Fibroblast of villous mesenchyme (primary cell): ENCODE data around the gene ABLIM2. TPM values are rescaled to one million over a fixed set of nuclear protein-coding genes. Genes with fewer than 3 reads are reported as not detected.

Experiments used
- DNase-seq: peaks from one replicate; pipeline ENCODE4 v3.0.0-alpha.2; 2010; ENCODE audit warnings: low read depth
- H3K4me3 ChIP-seq: 2 replicates; pipeline ENCODE4 v1.5.1; 2011; ENCODE audit warnings: low read depth, mild to moderate bottlenecking, low read length
- CTCF ChIP-seq: IDR thresholded peaks from 2 replicates; pipeline ENCODE4 v1.5.1; 2012; ENCODE audit warnings: low read depth, mild to moderate bottlenecking, low read length; ENCODE audit not compliant: insufficient read depth
- total RNA-seq: library from RNA; depleted of rRNA; stranded (reverse); fragments of >200 nt; gene quantifications from 2 replicates; pipeline ENCODE4 v1.2.3, GENCODE V29; 2012

ABLIM2 gene
- total RNA-seq, 1 donor = under 0.01 TPM

- TF ChIP-seq CTCF = no peak
- no peak overlapping the region for H3K4me3 ChIP-seq
- DNase-seq = no peak
Measured at GRCh38 chr4:8148159-8148558, 10.5 kb downstream of the ABLIM2 start.

DNA sequence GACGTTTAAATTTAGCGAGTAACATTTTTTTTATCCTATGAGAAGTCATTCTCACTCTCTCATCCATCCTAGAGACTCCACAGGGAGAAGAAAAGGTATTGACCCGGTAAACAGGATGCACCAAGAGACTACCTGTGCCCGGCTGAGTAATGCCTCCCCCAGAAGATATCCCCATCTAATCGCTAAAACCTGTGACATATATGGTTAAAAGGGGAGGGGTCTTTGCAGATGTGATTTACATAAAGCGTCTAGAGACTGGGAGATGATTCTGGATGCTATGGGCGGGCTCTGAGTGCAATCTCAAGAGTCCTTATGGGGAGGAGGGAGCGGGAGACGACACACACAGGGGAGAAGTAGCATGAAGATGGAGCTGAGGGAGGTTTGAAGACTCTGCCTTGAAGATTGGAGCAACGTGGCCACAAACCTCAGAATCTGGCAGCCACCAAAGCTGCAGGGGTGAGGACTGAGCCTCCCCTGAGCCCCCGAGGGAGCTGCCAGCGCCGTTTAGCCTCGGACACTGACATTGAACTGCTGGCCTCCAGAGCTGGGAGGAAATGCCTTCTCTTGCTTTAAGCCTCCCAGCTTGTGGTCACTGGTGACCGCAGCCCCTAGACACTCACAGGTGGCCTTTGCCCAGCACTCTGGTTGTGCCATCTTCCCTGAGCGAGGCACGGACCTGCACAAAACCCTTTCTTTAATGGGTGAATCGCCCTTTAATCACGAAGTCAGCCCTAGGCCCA, 11.2 kb downstream of the ABLIM2 start:
- DNase-seq = no peak
- TF ChIP-seq CTCF = no peak
- no peak overlapping the region for H3K4me3 ChIP-seq

DNA sequence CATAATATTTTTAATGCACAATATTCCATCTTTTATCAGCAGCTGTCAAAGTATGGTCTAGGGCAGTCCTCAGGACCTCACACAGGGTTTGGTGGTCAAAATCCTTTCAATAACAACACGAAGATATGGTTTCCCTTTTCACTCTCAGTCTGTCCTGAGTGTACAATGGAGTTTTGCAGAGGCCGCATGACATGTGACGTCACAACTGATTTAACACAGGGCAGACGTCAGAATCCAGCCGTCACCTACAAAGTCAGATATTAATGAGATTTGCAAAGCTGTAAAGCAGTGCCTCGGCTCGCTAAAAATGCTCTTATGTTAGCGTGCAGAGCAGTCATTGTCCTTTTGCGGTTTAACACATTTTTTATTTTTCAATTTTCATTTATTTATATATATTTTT, 12.5 kb downstream of the ABLIM2 start:
- no peak for DNase-seq
- no peak for TF ChIP-seq CTCF
- no peak overlapping the region for H3K4me3 ChIP-seq

GRCh38 chr4:8144359-8144758, 14.3 kb downstream of the ABLIM2 start:
- no peak for TF ChIP-seq CTCF
- no peak overlapping the region for H3K4me3 ChIP-seq
- peak; percentile 4 for DNase-seq

DNA sequence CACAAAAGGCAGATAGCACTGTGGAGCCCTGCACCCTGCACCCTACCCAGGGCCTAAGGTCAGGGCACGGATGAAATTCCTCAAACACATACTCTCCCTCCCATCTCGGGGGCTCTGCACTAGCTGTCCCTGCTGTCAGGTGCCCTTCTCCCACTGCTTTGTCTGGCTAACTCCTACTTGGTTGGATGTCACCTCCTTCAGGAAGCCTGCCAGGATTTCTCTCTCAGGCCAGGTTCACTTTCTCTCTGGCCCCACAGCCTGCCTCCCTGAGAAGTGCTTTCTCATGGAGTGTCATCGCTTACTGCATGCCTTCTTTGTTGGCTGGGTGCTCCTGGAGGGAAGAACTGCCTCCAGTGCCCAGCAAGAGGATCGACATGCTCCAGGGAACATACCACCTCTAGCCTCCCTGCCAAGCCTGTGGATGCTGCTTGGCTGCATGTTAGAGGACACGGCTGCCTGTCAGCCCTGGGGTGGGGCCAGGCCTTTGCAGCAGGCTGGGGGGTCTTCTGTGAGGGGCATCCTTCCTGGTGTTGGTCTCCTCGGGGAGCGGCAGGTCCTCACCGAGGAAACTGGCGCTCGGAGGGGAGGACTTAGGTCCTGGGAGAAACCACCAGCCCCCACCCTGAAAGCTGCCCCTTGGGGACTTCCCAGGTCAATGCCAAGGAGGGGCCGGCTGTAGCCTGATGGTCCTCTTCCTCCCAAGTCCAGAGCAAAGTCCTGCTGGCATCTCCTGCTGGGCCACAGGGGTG, 15.0 kb downstream of the ABLIM2 start:
- H3K4me3 ChIP-seq = no peak overlapping the region
- DNase-seq = no peak
- TF ChIP-seq CTCF = no peak

- no peak for DNase-seq
- TF ChIP-seq CTCF = no peak
- no peak overlapping the region for H3K4me3 ChIP-seq
Measured at GRCh38 chr4:8142556-8142955, 16.1 kb downstream of the ABLIM2 start.
